Measurements from ENCODE around the gene SOX21. TPM values are rescaled to one million over a fixed set of nuclear protein-coding genes. Genes with fewer than 3 reads are reported as not detected.

SOX21 gene
- total and polyA plus RNA-seq, 10 of the 15 experiments (the other 5 are each of a cell fraction or from before 2014, with no cell fraction given): not detected

DNA sequence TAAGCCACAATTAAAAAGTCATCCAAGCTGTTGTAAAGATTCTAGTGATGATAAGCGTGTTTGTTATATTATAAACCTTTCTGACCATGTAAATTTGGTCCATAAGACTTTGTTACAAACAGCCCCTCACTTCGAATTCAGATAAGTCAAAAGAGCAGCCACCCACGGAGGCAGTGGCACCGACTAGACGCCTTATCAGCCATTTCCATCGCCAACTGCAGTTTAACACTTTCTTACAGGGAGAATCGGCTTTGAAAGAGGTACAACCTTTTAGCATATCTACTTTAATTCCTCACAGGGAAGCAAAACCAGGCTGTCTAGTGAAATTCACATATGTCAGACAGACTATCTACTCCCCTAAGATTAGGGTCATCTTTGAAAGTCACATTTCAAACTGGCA lies 47.5 kb downstream of the SOX21 start:
- ChIA-PET CTCF (interaction anchor here (1.5 kb wide), 2 partner anchors 9 to 44 kb away, joined by 3 to 5 read pairs; no protein-coding TSS in a partner anchor), POLR2A (interaction anchor here (0.6 kb wide), 1 partner anchor 13 kb away, joined by 3 read pairs; no protein-coding TSS in a partner anchor), RAD21 (ENCODE audit: unreplicated experiment) (no interaction called here), SMC1A (ENCODE audit: uncharacterized antibody, unreplicated experiment) (no interaction called here)
- ATAC-seq (no peak), FAIRE-seq (no peak), DNase-seq (ENCODE audit: low read depth, low spot score) (no peak)
- no peaks in the 10 kb centered on the region; the same call in 2 of the 3 replicates for H3K9me3 ChIP-seq (replicated peaks; ENCODE audit: control insufficient read depth, insufficient read depth, low read length)
- BruUV-seq (replicated peaks): no TSS peak
- no peaks in the 10 kb centered on the region for H3K79me2 ChIP-seq (ENCODE audit: control insufficient read depth, insufficient read depth, low read length)
- intact Hi-C loops (cut with micrococcal nuclease; ENCODE audit: unreplicated experiment): no loop called here
- no peak overlapping the region for H3K27ac ChIP-seq (ENCODE audit: control insufficient read depth, insufficient read depth)
- no peaks in the 10 kb centered on the region for H3K36me3 ChIP-seq (ENCODE audit: control insufficient read depth in 2 of 2, insufficient read depth in 2 of 2, low read length in 1 of 2)
- in situ Hi-C loops (cut with MboI): no loop called here
- no peak overlapping the region for H2AFZ ChIP-seq (ENCODE audit: control insufficient read depth, low read depth, low read length)
- 0 out of 4 replicates have a peak, but pooled peaks cover 0 to 2% of the 10 kb centered on the region in 2 experiments for H3K27me3 ChIP-seq (replicated peaks in 1 of 2; ENCODE audit: control insufficient read depth in 2 of 2, insufficient read depth in 2 of 2, low read length in 1 of 2)
- H4K20me1 ChIP-seq (ENCODE audit: control insufficient read depth, insufficient read depth): no peaks in the 10 kb centered on the region
- H3K4me2 ChIP-seq (ENCODE audit: control insufficient read depth, insufficient read depth): no peak overlapping the region
- no peak overlapping the region for H3K9ac ChIP-seq (ENCODE audit: control insufficient read depth, insufficient read depth, low read length)
- H3K4me1 ChIP-seq (ENCODE audit: control insufficient read depth, insufficient read depth, low read length): no peaks in the 10 kb centered on the region
- 48% methylated on average over 7 of the region's 7 CpGs for WGBS (ENCODE audit: insufficient coverage, insufficient replicate concordance, low lambda C conversion rate, missing lambda C conversion rate)
- TF ChIP-seq SUPT20H (IDR thresholded peaks at IDR 0.05; ENCODE audit: borderline replicate concordance, control insufficient read depth, low read depth, low read length) (no peak), LARP7 (IDR thresholded peaks at IDR 0.05) (no peak), SUZ12 (IDR thresholded peaks at IDR 0.05; ENCODE audit: unreplicated experiment) (no peak), RFX5 (IDR thresholded peaks at IDR 0.05; ENCODE audit: low read depth, low read length) (no peak), MYC (IDR thresholded peaks at IDR 0.05; ENCODE audit: insufficient read depth, insufficient read length, insufficient replicate concordance, low read length, severe bottlenecking) (no peak), IRF4 (IDR thresholded peaks at IDR 0.05; ENCODE audit: low read depth, low read length) (no peak), NFXL1 (IDR thresholded peaks at IDR 0.05; ENCODE audit: borderline replicate concordance) (no peak), JUND (IDR thresholded peaks at IDR 0.05; ENCODE audit: low read depth, low read length) (no peak)
- H3K4me3 ChIP-seq: no peak overlapping the region

All from GM12878 (cell line).